ENCODE results near the gene CCDC154. TPM values are rescaled to one million over a fixed set of nuclear protein-coding genes. Genes with fewer than 3 reads are reported as not detected.

The CCDC154 gene, protein sequence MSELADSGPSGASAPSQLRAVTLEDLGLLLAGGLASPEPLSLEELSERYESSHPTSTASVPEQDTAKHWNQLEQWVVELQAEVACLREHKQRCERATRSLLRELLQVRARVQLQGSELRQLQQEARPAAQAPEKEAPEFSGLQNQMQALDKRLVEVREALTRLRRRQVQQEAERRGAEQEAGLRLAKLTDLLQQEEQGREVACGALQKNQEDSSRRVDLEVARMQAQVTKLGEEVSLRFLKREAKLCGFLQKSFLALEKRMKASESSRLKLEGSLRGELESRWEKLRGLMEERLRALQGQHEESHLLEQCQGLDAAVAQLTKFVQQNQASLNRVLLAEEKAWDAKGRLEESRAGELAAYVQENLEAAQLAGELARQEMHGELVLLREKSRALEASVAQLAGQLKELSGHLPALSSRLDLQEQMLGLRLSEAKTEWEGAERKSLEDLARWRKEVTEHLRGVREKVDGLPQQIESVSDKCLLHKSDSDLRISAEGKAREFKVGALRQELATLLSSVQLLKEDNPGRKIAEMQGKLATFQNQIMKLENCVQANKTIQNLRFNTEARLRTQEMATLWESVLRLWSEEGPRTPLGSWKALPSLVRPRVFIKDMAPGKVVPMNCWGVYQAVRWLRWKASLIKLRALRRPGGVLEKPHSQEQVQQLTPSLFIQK
- total RNA-seq = 0.24 and 0.43 TPM in 2 replicates

GRCh38 chr16:1443980-1444729, at the start of gene CCDC154:
Gene CCDC154, minus strand, starts transcription at chr16:1444556. Its CDS starts 234 bp downstream, at chr16:1444322.

GRCh38 chr16:1492923-1493745, 48.8 kb upstream of the CCDC154 start, which contains the start of gene TELO2:
Gene TELO2, plus strand, starts transcription at chr16:1493360. Its CDS starts 922 bp downstream, at chr16:1494282.

DNA sequence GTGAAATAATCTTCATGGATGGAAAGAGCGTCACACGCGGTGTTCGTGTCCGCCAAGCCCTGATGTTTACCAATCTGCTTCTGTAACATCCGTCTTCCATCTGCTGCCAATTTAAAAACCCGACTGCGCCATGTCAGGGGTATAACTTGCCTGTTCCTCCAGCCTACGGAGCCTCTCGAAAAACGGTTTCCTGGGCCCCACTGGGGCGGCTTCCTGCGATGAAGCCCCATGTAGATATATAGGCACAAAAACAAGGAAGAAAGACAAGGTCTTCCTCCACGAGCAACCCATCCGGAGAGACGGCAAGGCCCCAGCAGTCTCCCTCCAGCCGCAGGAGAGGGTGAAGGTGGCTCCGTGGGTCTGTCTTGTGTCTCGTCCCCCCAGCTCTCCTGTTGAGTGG, 44.3 kb upstream of the CCDC154 start, which contains the start of gene PTX4:
Gene PTX4 (minus strand): TSS at position 326 of the 400 bp plus-strand sequence. CDS start 35 bp downstream, at position 291.

DNA sequence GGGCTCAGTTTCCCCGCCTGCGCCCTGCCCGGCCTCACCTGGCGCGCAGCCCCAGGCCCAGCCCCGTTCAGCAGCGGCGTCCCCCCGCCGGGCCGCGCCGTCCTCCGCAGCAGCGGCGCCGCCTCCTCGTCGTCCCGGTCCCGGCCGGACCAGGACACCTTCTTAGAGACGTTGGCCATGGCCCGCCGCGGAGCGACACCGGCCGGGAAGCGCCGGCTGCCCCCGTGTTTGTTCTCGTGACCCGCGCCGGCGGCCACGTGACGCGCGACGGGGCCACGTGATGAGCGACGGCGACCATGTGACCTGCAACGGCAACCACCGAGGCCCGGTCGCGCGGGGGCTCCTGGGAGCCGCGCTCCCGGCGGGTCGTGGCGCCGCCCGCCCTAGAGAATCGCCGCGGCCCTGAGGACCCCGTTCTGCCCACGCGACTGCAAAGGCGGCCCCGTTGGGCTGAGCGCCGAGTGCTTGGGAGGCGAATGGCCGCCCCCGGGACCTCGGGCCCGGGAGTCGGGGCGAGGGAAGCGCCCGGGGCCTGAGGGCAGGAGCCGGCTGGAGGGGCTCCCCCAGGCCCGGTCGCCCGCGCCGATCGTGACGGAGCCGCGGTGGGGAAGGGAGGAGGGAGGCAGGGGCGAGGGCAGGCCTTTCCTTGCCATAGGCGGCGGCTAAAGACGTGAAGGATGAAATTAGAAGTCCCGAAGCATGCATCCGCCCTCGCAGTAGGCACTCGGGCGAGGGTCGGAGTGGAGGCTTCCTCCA, 30.6 kb upstream of the CCDC154 start, which contains the start of gene CLCN7:
Gene CLCN7 (minus strand): TSS at position 233 of the 756 bp plus-strand sequence. CDS start 54 bp downstream, at position 179.

GRCh38 chr16:1430759-1431496, 13.4 kb downstream of the CCDC154 start, which contains the start of gene PERCC1:
Gene PERCC1, plus strand, starts transcription at chr16:1431078. Its CDS starts 1,516 bp downstream, at chr16:1432594.

GRCh38 chr16:1414532-1415260, 29.7 kb downstream of the CCDC154 start, which contains the start of gene UNKL:
Gene UNKL, minus strand, starts transcription at chr16:1414704. Its CDS starts 13 bp downstream, at chr16:1414691.

Other genes with a start within 250 kb of the CCDC154 start
- not detected in 2 replicates for gene TPSG1, start 219.3 kb downstream of the CCDC154 start, total RNA-seq
- gene TPSB2, start 214.4 kb downstream of the CCDC154 start, total RNA-seq = not detected in 2 replicates
- not detected in 2 replicates for gene TPSAB1, start 203.9 kb downstream of the CCDC154 start, total RNA-seq
- not detected in 2 replicates for gene TPSD1, start 188.5 kb downstream of the CCDC154 start, total RNA-seq
- 39.9 and 50.1 TPM in 2 replicates for gene UBE2I, start 134.9 kb downstream of the CCDC154 start, total RNA-seq
- 0.24 and 0.85 TPM in 2 replicates for gene BAIAP3, start 110.9 kb downstream of the CCDC154 start, total RNA-seq
- gene TSR3, start 92.7 kb downstream of the CCDC154 start, total RNA-seq = 114 and 120 TPM in 2 replicates
- gene GNPTG, start 92.6 kb downstream of the CCDC154 start, total RNA-seq = 34.9 and 37.1 TPM in 2 replicates
- 2.3 and 4.1 TPM in 2 replicates for gene UNKL, start 29.9 kb downstream of the CCDC154 start, total RNA-seq
- gene UQCC4, start 23.8 kb downstream of the CCDC154 start, total RNA-seq = 14.7 and 16.1 TPM in 2 replicates
- not detected in 2 replicates for gene PERCC1, start 13.5 kb downstream of the CCDC154 start, total RNA-seq
- gene CLCN7, start 30.5 kb upstream of the CCDC154 start, total RNA-seq = 56.5 and 80.7 TPM in 2 replicates
- gene PTX4, start 44.4 kb upstream of the CCDC154 start, total RNA-seq = 0.85 TPM in 1 of 2 replicates, not detected in the other
- 7.2 and 8.9 TPM in 2 replicates for gene TELO2, start 48.8 kb upstream of the CCDC154 start, total RNA-seq
- under 0.01 and 0.72 TPM in 2 replicates for gene TMEM204, start 89.1 kb upstream of the CCDC154 start, total RNA-seq
- gene IFT140, start 167.5 kb upstream of the CCDC154 start, total RNA-seq = 13.9 and 17.8 TPM in 2 replicates
- gene CRAMP1, start 167.8 kb upstream of the CCDC154 start, total RNA-seq = 4.0 and 6.5 TPM in 2 replicates
- gene JPT2, start 233.7 kb upstream of the CCDC154 start, total RNA-seq = 75.2 and 122 TPM in 2 replicates